NB4 (cell line): ENCODE data around the gene MCRIP1.

Experiments
- DNase-seq: peaks from one replicate; pipeline ENCODE4 v3.0.0; 2010; ENCODE audit warnings: low read depth
- H3K4me3 ChIP-seq: one replicate; pipeline ENCODE4 v1.5.1; 2011; ENCODE audit warnings: mild to moderate bottlenecking, low read depth, low read length, moderate library complexity
- MYC ChIP-seq: IDR thresholded peaks from 2 replicates; pipeline ENCODE4 v1.6.1; 2011; ENCODE audit warnings: low read depth, low read length
- POLR2A ChIP-seq: IDR thresholded peaks from 2 replicates; pipeline ENCODE4 v1.6.1; 2011; ENCODE audit warnings: mild to moderate bottlenecking; ENCODE audit not compliant: insufficient read length; ENCODE audit errors: extremely low read depth
- TF ChIP-seq, protein P1 (sequence below): IDR thresholded peaks from 2 replicates; pipeline ENCODE4 v1.6.1; 2011; ENCODE audit warnings: low read depth, low read length
- TF ChIP-seq, protein P2 (sequence below): IDR thresholded peaks from one replicate; pipeline ENCODE4 v1.5.1; 2012; ENCODE audit warnings: low read depth, low read length

The MCRIP1 gene

DNA sequence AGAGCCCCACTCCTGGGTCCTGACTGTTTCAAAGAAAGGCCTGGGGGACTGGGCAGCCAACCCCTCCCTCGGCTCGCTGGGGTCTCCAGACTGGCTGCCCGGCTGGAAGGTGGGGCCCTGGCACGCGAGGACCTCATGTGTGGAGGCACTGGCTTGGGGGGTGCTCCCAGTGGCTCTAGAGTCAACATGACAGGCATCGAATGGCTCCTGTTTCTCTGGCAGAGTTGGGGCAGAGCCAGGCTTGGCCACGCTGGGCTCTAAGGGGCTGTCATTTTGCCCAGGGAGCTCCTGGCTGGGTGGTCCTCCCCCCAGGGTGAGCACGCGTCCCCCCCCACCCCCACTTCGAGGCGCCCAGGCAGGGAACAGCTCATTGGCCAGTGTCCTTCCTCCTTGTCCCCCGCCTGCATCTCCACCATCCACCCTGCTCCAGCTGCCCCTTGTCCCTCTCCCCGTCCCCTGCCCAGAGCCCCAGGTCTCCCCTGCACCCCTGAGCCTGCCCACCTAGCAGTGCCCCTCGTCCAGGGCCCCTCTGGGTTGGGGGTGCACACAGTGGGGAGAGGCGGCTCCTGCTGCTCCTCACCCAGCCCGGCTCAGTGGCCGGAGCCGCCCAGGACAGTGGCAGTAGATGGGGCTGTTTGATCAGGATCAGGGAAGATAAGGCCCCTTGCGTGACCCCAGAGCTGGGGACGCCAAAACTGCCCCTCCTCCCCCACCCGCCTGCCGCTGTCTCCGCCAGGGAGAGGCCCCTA lies 26.5 kb downstream of the MCRIP1 start:
- DNase-seq, result peak; percentile 41
- H3K4me3 ChIP-seq, result no peak overlapping the region
- TF ChIP-seq POLR2A, result no peak
- TF ChIP-seq, protein P1, sequence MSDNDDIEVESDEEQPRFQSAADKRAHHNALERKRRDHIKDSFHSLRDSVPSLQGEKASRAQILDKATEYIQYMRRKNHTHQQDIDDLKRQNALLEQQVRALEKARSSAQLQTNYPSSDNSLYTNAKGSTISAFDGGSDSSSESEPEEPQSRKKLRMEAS, result no peak
- TF ChIP-seq MYC, result no peak
- TF ChIP-seq, protein P2, sequence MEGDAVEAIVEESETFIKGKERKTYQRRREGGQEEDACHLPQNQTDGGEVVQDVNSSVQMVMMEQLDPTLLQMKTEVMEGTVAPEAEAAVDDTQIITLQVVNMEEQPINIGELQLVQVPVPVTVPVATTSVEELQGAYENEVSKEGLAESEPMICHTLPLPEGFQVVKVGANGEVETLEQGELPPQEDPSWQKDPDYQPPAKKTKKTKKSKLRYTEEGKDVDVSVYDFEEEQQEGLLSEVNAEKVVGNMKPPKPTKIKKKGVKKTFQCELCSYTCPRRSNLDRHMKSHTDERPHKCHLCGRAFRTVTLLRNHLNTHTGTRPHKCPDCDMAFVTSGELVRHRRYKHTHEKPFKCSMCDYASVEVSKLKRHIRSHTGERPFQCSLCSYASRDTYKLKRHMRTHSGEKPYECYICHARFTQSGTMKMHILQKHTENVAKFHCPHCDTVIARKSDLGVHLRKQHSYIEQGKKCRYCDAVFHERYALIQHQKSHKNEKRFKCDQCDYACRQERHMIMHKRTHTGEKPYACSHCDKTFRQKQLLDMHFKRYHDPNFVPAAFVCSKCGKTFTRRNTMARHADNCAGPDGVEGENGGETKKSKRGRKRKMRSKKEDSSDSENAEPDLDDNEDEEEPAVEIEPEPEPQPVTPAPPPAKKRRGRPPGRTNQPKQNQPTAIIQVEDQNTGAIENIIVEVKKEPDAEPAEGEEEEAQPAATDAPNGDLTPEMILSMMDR, result no peak

DNA sequence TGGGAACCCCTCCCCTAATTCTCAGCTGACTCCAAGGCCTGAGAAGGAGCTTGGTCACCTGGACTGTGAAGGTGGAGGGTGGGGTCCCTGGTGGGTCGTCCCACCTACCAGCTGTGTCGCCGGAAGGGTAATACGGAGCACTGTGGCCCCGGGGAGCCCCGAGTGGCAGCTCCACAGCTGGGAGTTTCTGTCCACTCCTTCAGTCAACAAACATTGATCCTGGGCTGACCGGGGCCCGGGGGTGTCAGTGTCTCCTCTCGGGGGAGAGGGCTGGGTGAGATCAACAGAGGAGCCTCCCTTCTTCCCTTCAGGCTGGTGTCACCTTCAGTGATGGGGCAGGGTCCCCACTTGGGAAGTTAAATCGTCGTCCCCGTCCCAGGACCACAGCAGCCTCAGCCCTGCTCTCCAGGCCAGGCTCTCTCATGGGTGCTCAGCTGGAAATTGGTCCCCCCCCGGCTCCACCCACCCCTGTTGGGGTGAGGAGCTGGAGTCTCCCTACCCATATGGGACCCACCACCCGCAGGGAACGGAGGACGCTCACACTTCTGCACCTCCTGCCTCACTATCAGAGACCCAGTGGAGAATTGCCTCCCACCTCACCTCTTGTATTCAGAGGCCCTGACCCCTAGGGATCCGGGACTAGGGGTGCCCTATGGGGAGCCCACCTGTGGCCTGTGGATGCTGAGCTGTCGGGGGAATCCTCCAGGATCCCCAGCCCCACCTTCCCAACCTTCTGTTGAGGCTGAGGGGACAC lies 27.2 kb downstream of the MCRIP1 start:
- TF ChIP-seq MYC (no peak), POLR2A (no peak)
- TF ChIP-seq, protein P1, result no peak
- TF ChIP-seq, protein P2, result no peak
- no peak for DNase-seq
- no peak overlapping the region for H3K4me3 ChIP-seq

DNA sequence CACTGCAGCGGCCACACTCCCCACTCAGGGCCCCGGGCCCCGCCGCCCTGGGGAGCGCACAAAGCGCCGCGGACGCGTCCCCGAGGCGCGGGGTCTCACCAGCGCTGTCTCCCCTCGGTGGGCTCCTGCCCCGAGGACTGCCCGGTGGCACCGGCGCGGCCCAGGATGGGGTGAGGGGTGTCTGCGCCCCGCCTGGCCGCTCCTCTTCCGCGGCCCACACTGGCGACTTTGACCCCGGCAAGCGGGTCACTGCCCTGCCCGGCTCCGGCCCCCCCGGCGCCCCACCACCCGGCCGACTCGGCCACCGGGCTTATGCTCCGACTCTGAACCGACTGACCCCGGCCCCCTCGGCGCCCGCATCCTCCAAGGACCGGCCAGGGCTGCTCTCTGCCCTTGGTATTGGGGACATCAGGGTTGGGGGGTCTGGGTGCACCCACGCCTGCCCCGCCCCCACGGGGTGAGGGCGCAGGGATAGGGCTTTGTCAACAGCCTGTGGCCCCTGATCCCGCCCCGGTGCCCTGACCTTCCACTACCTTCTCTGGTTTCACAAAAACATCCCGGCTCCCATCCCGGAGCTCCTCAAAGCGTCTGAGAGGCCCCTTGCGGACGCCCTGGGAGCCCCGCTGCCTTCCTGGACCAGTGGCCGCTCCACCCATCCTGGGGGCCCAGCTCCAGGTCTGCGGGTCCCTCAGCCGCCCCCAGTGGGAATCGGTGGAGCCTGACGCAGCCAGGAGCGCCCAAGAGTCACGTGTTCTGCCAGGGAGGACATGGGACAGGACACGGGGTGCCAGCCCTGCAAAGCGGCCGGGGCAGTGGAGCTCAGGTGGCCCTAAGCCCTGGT lies 28.3 kb downstream of the MCRIP1 start:
- no peak for DNase-seq
- H3K4me3 ChIP-seq, result no peak overlapping the region
- no peak for TF ChIP-seq POLR2A
- TF ChIP-seq, protein P2, result no peak
- no peak for TF ChIP-seq MYC
- TF ChIP-seq, protein P1, result no peak

DNA sequence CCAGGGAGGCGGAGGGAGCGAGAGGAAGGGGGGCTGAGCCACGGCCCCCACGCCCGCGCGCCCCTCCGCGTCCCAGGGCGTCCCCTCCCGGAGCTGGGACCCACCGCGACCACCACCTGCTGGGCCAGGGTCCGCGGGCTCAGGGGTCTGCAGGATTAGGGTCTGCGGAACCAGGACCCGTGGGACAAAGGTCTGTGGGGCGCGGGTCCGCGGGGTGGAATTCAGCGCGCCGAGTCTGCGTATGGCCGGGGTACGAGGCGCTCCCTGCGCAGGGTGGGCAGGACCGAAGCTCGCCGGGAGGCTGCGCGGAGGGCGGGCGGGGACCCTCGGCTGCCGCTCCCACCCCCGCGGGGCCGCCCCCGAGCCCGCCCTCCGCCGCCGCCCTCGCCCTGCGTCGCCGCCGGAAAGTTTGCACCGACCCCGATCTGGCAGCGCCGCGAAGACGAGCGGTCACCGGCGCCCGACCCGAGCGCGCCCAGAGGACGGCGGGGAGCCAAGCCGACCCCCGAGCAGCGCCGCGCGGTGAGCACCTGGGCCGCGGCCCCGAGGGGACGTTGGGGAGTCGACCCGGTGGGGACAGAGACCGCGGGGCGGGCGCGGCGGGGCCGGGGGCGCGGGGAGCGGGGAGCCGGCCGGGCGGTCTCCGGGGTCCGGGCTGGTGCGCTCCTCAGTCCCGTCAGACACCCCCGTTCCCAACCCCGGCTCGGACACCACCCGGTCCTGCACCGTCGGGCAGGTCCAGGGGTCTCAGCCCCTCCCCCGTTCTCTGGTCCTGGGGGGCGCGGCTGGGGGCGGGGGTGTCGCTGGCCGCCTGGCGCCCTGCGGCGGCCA lies 29.1 kb downstream of the MCRIP1 start, which contains the start of gene GCGR:
TSS of gene GCGR (plus strand) at position 423 of the 831 bp plus-strand sequence. CDS start 4,869 bp downstream, outside the sequence.
- no peak for DNase-seq
- TF ChIP-seq, protein P2, result no peak
- TF ChIP-seq MYC, result no peak
- no peak for TF ChIP-seq POLR2A
- TF ChIP-seq, protein P1, result no peak
- no peak within 1 kb of the TSS for H3K4me3 ChIP-seq
